Fibroblast of skin of right quadriceps (primary cell): ENCODE data around the gene ZNRF3.
A peak's percentile ranks its signal among the peaks of the same experiment; 100 is the strongest.

ENCODE experiments used
- DNase-seq: peaks from one replicate; pipeline ENCODE4 v3.0.0-alpha.2; 2013

ZNRF3 gene

DNA sequence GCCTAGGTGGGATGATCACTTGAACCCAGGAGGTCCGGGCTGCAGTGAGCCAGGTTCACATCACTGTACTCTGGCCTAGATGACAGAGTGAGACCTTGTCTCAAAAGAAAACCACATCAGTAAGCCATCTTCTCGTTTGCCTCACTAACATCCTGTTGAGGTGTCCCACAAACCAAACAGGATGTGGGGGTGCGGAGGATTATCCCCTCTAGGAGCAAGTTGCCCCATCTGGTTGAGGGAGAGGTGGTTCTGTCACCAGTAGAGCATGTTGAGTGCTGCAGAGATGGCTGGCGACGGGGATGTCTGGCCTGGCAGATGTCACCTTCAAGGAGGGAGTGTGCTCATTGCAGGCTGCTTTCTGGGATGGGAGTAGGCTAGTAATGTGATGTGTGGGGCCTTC is 72.4 kb downstream of the ZNRF3 start:
- peak; percentile 23 for DNase-seq

DNA sequence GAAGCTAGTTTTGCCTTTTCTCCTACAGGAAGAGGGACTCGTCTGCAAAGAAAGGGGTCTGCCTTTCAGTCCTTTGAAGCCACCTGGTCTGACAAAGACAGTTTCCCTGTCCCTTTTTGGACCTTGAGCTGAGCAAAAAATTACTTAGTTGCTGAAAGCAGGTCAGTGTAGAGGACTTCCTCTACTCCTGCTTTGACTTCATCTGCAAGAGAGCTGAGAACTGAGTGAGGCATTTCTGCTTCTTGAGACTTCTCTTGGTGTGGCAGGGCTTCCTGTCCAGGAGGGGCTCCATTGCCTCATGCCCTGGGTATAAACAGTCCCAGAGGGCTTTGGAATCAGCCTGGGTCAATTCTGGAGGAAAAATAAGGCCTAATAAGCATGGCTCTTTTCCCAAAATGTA is 73.1 kb downstream of the ZNRF3 start:
- no peak for DNase-seq

DNA sequence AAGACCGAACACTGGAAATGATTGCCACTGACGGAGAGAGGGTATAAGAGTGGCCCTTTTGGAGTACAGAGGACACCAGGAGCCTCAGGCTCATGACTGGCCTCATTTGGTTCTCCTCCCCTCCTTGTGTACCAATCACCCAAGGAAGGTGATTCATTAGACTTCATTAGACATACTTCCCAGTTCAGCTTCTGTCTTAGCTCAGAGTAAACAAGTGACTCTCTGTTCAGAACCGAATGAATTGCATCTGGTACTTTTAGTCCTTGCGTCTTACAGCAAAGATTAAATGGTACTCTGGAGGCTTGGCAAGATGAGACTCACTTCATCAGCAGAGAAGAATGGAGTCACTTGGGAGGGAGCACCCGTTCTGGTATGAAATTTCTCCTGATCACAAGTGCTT is 75.2 kb downstream of the ZNRF3 start:
- DNase-seq: no peak

GRCh38 chr22:28962042-28962554 is 78.7 kb downstream of the ZNRF3 start:
- DNase-seq: no peak

GRCh38 chr22:28963362-28963761 is 80.0 kb downstream of the ZNRF3 start:
- DNase-seq: no peak

DNA sequence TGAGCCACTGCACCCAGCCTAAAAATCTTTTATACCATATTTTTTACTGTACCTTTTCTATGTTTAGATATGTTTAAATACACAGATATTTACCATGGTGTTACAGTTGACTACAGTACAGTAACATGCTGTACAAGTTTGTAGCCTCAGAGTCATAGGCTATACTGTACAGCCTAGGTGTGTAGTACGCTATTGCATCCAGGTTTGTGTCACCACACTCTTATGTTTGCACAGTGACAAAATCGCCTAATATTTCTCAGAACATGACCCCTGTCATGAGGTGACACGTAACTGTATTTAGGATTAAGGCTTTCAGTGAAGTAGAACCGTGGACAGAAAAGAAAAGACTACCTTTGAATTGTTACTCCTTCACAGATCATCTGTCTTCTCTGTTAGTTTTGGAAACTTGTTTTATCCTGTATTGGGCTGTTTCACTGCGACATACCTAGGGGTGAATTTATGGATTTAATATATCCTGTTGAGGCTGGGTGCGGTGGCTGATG is 83.8 kb downstream of the ZNRF3 start:
- DNase-seq: no peak

DNA sequence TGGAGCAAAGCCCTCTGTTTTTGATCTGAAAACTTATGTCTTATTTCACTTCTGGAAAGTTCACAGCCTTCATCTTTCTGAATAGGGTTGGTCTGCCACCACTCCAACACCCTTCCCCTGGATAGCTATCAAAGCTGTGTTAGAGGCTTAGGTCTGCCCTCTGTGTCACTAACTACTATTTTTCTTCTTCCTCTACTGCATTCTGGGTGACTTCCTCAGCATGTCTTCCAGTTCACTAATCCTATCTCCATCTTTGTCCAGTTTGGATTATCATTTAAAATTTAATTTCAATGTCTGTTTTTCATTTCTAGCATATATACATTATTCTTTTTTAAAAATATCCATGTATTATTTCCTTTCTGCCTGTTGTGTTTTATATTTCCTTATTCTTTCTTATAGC is 84.6 kb downstream of the ZNRF3 start:
- no peak for DNase-seq

DNA sequence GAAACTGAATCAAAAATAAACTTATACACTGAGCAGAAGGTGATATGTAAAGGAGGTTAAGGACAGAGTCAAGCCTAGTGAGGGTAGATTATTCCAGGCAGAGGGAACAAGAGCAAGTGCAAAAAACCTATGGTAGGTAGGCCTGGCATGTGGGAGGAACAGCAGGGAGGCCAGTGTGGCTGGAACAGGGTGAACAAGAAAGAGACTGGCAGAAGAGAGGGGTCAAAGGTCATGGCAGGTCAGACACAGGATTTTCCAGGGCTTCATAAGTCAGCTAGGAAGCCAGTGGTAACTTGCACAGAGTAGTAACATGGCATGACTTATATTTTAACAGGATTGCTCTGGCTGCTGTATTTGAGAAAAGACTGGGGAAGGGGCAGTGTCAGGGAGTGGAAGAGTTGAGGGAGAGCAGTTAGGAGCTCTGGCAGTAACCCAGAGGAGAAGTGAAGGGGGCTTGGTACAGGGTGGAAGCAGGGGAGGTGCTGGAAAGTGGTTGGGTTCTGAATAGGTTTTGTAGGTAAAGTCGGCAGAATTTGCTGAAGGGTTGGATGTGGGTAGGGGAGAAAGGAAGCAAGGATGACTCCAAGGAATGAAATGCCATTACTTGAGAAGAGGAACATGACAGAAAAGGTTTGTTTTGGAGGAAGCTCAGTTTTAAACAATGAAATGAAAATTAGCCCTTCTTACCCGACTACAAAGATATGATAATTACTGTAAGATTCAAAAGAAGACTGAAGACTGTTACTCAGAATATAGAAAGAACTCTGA is 86.2 kb downstream of the ZNRF3 start:
- DNase-seq: no peak

GRCh38 chr22:28973352-28973751 is 90.0 kb downstream of the ZNRF3 start:
- DNase-seq: no peak

- no peak for DNase-seq
These were observed 93.7 kb downstream of the ZNRF3 start for GRCh38 chr22:28977060-28977459.

DNA sequence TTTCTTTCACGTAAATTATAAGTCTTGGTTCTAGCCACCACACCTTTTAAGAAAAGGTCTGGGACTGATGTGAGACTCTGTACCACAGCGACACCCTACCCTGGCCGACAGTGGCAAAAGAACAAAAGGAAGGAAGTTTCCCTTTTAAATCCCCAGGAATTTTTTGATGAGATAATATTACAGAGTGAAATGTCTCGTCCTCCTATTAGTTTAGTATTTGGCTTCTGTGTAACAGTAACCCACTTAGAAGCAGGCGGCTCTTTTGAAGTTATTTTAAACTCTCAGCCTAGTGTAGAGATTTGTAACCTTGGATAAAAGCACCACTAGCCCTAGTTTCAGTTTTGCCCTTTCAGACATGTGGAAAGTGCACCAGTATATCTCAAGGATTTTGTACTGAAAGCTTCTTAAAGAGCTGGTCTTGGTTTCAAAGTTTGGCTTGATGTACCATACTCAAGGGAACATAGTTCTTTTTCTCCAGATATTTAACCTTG is 94.2 kb downstream of the ZNRF3 start:
- DNase-seq: peak; percentile 13

GRCh38 chr22:28978158-28978557 is 94.8 kb downstream of the ZNRF3 start:
- peak; percentile 30 for DNase-seq

GRCh38 chr22:28978863-28979796 is 95.8 kb downstream of the ZNRF3 start:
- DNase-seq: no peak

- DNase-seq: no peak
These were observed 97.0 kb downstream of the ZNRF3 start for GRCh38 chr22:28980326-28980725.

DNA sequence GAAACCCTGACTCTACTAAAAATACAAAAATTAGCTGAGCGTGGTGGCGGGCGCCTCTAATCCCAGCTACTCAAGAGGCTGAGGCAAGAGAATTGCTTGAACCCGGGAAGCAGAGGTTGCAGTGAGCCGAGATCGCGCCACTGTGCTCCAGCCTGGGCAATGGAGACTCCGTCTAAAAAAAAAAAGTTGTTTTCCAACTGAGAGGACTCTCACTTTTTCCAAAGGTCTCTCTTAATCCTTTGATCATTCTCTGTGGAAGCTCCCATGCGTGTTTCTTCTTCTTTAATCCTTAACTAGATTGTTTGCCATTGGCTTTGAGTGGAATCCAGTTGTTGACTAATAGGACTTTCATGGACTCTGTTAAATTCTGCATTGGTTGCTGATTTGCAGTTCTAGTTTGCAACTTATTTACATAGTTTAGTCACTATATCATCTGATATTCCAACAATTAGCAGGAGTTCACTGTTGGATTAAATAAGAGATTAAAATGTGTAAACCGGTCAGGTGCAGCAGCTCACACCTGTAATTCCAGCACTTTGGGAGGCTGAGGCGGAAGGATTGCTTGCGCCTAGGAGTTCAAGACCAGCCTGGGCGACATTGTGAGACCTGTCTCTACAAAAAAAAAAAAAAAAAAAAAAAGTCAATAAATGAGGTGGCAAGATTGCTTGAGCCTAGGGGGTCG is 98.6 kb downstream of the ZNRF3 start:
- DNase-seq: no peak

DNA sequence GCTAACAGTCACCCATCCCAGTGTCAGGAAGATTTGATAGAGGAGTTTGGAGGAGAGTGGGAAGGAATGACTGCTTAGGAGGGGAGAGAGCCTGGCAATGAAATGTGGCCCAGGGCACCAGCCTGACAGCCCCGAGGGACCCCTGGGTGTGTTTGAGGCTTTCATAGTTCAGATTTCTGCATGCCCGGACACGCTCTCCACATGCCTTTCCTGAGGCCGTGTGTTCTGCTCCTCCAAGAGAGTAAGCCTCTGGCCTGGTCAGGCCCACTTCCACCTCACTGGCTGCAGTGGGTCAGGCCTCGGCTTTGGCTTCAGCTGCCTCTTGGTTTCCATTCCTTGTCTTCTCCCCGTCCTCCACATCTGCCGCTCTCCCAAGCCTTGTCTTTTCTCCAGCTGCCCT is 99.8 kb downstream of the ZNRF3 start:
- DNase-seq: no peak

- no peak for DNase-seq
These were observed 100.5 kb downstream of the ZNRF3 start for GRCh38 chr22:28983788-28984441.

GRCh38 chr22:28984482-28985158 is 101.2 kb downstream of the ZNRF3 start:
- DNase-seq: no peak

DNA sequence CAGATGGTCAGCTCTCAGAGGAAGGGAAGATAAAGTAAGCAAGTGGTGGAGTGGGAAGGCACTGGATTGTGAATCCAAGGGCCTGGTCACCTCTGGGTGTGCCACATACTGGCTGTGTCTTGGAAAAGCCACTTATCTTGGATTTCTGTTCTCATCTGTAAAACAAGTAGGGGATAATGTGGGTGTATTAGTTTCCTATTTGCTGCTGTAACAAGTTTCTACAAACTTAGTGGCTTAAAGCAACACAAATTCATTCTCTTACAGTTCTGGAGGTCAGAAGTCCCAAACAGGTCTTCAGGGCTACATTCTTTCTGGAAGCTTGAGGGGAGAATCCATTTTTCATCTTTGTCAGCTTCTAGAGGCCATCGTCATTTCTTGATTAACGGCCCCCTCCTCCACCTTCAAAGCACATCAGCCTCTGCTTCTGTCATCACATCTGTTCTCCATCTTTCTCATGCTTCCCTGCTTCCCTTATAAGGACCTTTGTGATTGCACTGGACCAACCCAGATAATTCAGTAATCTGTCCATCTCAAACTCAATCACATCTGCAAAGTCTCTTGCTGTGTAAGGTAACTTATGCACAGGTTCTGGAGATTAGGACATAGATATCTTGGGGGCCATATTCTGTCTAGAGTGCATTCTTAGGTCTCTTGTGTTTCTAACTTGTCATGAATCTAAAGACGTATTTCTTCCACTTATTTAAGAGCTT is 102.4 kb downstream of the ZNRF3 start:
- no peak for DNase-seq

- peak; percentile 61 for DNase-seq
These were observed 103.0 kb downstream of the ZNRF3 start for GRCh38 chr22:28986366-28986765.

DNA sequence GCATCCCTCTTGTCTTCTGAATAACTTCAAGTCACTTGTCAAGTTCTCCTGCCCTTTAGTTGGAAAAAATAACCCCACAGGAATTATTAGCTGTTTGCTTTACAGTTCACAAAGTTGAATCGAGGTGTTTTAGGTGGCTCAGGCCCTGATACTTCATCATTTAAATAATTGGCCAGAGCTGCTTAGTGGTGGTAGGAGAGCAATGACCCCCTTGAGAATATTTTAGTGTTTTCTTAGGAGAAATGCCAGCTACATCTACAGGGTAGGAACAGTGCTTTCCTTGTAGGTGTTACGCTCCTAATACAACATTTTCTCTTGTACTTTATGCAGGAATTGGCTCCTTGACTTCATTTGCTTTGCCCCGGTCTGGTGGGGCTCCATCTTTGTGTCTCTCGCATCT is 105.1 kb downstream of the ZNRF3 start:
- DNase-seq: no peak
